GM12878 (cell line): ENCODE measurements around the gene ALDH18A1.

Experiments used
- ASH2L ChIP-seq: fragments of 300-600, 200-600 bp; sonication (generic); IDR thresholded peaks from 2 replicates; pipeline ENCODE4 v1.6.1; 2017; ENCODE audit warnings: low read depth, mild to moderate bottlenecking, borderline replicate concordance
- CEBPZ ChIP-seq: fragments of 150-350 bp; IDR thresholded peaks from 2 replicates; pipeline ENCODE4 v1.6.1; 2016; ENCODE audit warnings: low read depth, low read length
- CTCF ChIP-seq, 3 experiments: IDR thresholded peaks in 2 of 3; conservative IDR thresholded peaks in 1 of 3; 2 replicates each; pipeline ENCODE4 v1.5.1; 2011; ENCODE audit warnings: low read depth in 3 of 3, low read length in 3 of 3, mild to moderate bottlenecking in 3 of 3, control low read depth in 2 of 3, moderate library complexity in 2 of 3, inconsistent platforms in 1 of 3, mixed read lengths in 1 of 3; ENCODE audit not compliant: control insufficient read depth in 2 of 3, insufficient read depth in 1 of 3; ENCODE audit errors: extremely low read depth in 1 of 3
- EP300 ChIP-seq, 2 experiments: fragments of 150-350 bp in 1 of 2; IDR thresholded peaks; 2 replicates each; pipeline ENCODE4 v1.6.1; 2011 to 2012; ENCODE audit warnings: low read depth in 2 of 2, low read length in 2 of 2, borderline replicate concordance in 1 of 2, improper control_type of control experiment in 1 of 2, inconsistent platforms in 1 of 2; ENCODE audit not compliant: control insufficient read depth in 1 of 2
- EZH2 ChIP-seq: IDR thresholded peaks from 2 replicates; pipeline ENCODE4 v1.6.1; 2012; ENCODE audit warnings: low read depth, mild to moderate bottlenecking, control low read depth, inconsistent platforms, low read length, borderline replicate concordance; ENCODE audit not compliant: control insufficient read depth
- FOS ChIP-seq: IDR thresholded peaks from 3 replicates; pipeline ENCODE4 v1.6.1; 2011; ENCODE audit warnings: borderline replicate concordance; ENCODE audit not compliant: insufficient read length; ENCODE audit errors: extremely low read depth
- FOXM1 ChIP-seq: IDR thresholded peaks from 2 replicates; pipeline ENCODE4 v1.6.1; 2012; ENCODE audit warnings: low read depth, mild to moderate bottlenecking, inconsistent platforms, low read length, moderate library complexity
- GABPA ChIP-seq: IDR thresholded peaks from 2 replicates; pipeline ENCODE4 v1.6.1; 2014; ENCODE audit warnings: antibody characterized with exemption, low read depth, mild to moderate bottlenecking, inconsistent platforms
- POU2F2 ChIP-seq: IDR thresholded peaks from 3 replicates; pipeline ENCODE4 v1.6.1; 2011; ENCODE audit warnings: low read depth, mild to moderate bottlenecking, low read length, borderline replicate concordance

GRCh38 chr10:95626500-95626899 lies 30.0 kb downstream of the ALDH18A1 start:
- no peak for TF ChIP-seq POU2F2
- no peak for TF ChIP-seq EZH2
- no peak for TF ChIP-seq CTCF (IDR thresholded peaks at IDR 0.05 in 2 of 3, conservative IDR thresholded peaks at IDR 0.05 in 1 of 3; ENCODE audit: control insufficient read depth in 2 of 3, extremely low read depth in 1 of 3, insufficient read depth in 1 of 3, low read depth in 3 of 3, low read length in 3 of 3)
- TF ChIP-seq FOS = no peak
- no peak for TF ChIP-seq FOXM1
- no peak for TF ChIP-seq ASH2L
- no peak for TF ChIP-seq EP300 (IDR thresholded peaks at IDR 0.05; ENCODE audit: borderline replicate concordance in 1 of 2, control insufficient read depth in 1 of 2, low read depth in 2 of 2, low read length in 2 of 2)
- TF ChIP-seq GABPA = no peak
- no peak for TF ChIP-seq CEBPZ
